ENCODE results near the gene GON7. TPM values are rescaled to one million over a fixed set of nuclear protein-coding genes. Genes with fewer than 3 reads are reported as not detected.
"Not testable (repeated sequence)": the region's sequence is repeated elsewhere in the genome, so short reads cannot be mapped to it uniquely, and the experiment has no call there.

The GON7 gene
- total RNA-seq, 2 experiments from 2014 or later = 9.9 to 12.9 TPM

DNA sequence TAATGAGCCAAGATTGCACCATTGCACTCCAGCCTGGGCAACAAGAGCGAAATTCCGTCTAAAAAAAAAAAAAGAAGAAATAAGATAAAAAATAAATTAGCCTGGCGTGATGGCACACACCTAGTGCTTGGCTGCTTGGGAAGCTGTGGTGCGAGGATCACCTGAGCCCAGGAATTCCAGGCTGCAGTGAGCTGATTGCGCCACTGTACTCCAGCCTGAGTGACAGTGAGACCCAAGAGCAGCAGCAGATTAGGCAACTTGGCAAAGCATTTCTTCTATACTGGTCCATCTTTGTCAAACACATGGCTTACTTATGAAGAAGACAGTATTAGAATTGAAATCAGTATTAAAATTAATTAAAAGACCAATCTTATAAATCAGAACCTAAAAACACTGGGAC is 6.3 kb downstream of the GON7 start:
- Mint-ChIP-seq H3K4me3 (no peak overlapping the region), H3K4me1 (peaks cover 15% of the 10 kb centered on the region), H3K36me3 (ENCODE audit: low read depth) (peaks cover 23% of the 10 kb centered on the region), H3K27ac (no peak overlapping the region), H3K27me3 (no peaks in the 10 kb centered on the region), H3K9me3 (ENCODE audit: low read depth) (no peaks in the 10 kb centered on the region)
- no peak for DNase-seq
- intact Hi-C loops (cut with DNase I, micrococcal nuclease) = no loop called here
- POLR2A ChIA-PET = no interaction called here
- no peak for ATAC-seq
- CTCF ChIA-PET = no interaction called here

DNA sequence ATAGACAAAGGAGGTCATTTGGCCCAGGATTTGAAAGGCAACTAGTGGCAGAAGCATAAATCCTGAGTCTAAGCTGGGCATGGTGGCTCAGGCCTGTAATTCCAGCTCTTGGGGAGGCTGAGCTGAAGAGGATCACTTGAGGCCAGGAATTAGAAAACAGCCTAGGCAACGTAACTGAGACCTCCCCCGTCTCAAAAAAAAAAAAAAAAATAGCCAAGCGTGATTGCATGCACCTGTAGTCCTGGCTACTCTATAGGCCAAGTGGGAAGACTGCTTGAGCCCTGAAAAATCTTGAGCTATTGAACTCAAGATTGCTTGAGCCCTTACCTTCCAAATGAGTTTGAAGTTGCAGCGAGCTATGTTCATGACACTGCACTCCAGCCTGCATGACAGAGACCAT is 7.8 kb downstream of the GON7 start:
- Mint-ChIP-seq H3K27ac (no peak overlapping the region), H3K4me3 (no peak overlapping the region), H3K36me3 (ENCODE audit: low read depth) (peaks cover 20% of the 10 kb centered on the region), H3K27me3 (no peaks in the 10 kb centered on the region), H3K4me1 (peaks cover 2% of the 10 kb centered on the region), H3K9me3 (ENCODE audit: low read depth) (no peaks in the 10 kb centered on the region)
- ATAC-seq = no peak
- intact Hi-C loops (cut with DNase I, micrococcal nuclease) = no loop called here
- ChIA-PET CTCF (interaction anchor here (0.6 to 0.7 kb wide), 2 partner anchors 122 to 1859 kb away, joined by 3 read pairs; no protein-coding TSS in a partner anchor), POLR2A (no interaction called here)
- DNase-seq = no peak

DNA sequence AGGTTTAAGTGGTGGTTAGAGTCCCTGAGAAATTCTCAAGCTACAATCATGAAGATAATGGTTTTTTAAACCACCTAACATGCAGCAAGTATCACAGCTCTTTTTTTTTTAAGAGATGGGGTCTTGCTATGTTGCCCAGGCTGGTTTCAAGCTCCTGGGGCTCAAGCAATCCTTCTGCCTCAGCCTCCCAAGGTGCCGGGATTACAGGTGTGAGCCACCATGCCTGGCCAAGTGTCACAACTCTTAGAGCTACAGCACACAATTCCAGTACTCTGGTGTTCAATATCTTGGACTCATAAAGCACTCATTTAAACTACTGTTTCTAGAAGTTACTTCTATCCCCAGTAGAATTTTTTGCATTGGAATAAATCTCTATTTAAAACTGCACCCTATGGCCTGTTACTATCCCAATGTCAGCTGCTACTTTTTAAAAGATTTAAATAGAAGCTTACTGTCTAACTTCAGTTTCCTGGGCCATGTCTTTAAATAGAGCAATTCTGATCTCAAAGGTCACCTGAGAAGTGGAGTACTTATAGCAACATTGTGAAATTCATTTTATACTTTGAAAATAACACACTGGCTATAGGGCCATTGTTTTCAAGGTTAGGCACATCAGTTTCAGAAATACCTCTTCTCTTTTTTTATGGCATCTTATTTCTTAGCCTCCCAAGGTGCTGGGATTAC is 11.4 kb downstream of the GON7 start:
- Mint-ChIP-seq H3K27ac (no peak overlapping the region), H3K9me3 (ENCODE audit: low read depth) (no peaks in the 10 kb centered on the region), H3K4me1 (no peaks in the 10 kb centered on the region), H3K36me3 (ENCODE audit: low read depth) (peaks cover 20% of the 10 kb centered on the region), H3K27me3 (no peaks in the 10 kb centered on the region), H3K4me3 (no peak overlapping the region)
- ChIA-PET CTCF (interaction anchor here (1.3 to 2.1 kb wide), 3 partner anchors 16 to 82 kb away, joined by 5 to 7 read pairs (median 5); no protein-coding TSS in a partner anchor), POLR2A (interaction anchor here (0.6 to 0.9 kb wide), 2 partner anchors 10 to 915 kb away, joined by 3 to 6 read pairs; partner anchors contain the start of genes IFI27, LYSET and MOAP1)
- ATAC-seq (no peak), DNase-seq (no peak)
- intact Hi-C loops (cut with DNase I, micrococcal nuclease) = no loop called here

DNA sequence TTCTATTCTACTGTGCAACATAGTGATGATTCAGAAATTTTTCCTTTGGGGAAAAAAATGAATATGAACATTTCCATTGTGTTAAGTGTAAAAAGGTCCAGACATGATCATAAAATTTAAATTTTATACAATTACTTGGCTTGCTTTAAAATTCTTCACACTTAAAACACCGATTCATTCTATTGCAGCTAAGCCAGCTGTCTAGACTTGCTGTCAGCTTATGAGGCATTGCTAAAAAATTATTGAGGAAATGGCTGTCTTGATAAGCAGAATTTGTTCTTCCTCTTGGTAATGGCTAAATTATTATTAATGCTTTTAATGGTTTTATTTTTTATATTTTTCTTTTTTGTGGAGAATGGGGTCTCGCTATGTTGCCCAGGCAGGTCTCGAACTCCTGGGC is 19.9 kb downstream of the GON7 start:
- no peaks in the 10 kb centered on the region for H3K9me3 Mint-ChIP-seq (ENCODE audit: low read depth)
- CTCF ChIA-PET = interaction anchor here (0.6 to 1.5 kb wide), 5 partner anchors 8 to 85 kb away, joined by 3 to 4 read pairs (median 3); partner anchors contain the start of gene UBR7
- H3K27ac Mint-ChIP-seq = no peak overlapping the region
- H3K4me1 Mint-ChIP-seq = peaks cover 36% of the 10 kb centered on the region
- ATAC-seq (no peak), DNase-seq (no peak)
- POLR2A ChIA-PET = interaction anchor here (0.6 kb wide), 1 partner anchor 1231 kb away, joined by 8 read pairs; no protein-coding TSS in a partner anchor
- intact Hi-C loops (cut with DNase I, micrococcal nuclease) = loop anchor here in 1 of 2 experiments (10.0 kb wide), 2 partner anchors 788 to 988 kb away; partner anchors contain the start of genes ASB2 and PPP4R4
- H3K36me3 Mint-ChIP-seq (ENCODE audit: low read depth) = peaks cover 27% of the 10 kb centered on the region
- H3K27me3 Mint-ChIP-seq = no peaks in the 10 kb centered on the region
- H3K4me3 Mint-ChIP-seq = peak overlapping the region; percentile 91

DNA sequence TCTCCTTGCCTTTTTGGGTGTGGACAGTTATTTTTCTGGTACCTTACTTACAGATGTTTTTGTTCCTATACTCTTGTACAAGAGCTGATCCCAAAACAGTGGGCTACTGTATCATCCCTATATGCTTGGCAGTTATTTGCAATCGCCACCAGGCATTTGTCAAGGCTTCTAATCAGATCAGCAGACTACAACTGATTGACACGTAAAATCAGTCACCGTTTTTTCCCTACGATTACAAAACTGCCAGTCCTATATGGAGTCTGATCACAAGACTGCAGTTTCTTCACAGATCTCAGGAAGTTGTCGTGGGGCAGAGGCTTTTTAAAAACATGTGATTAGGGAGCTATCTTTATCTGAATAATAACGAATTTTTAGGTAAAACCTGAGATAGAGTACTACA is 20.4 kb downstream of the GON7 start:
- peaks cover 40% of the 10 kb centered on the region for H3K4me1 Mint-ChIP-seq
- no peak overlapping the region for H3K27ac Mint-ChIP-seq
- ChIA-PET POLR2A (interaction anchor here (0.6 kb wide), 1 partner anchor 1231 kb away, joined by 8 read pairs; no protein-coding TSS in a partner anchor), CTCF (interaction anchor here (0.6 to 1.5 kb wide), 3 partner anchors 19 to 85 kb away, joined by 3 to 4 read pairs (median 4); no protein-coding TSS in a partner anchor)
- H3K27me3 Mint-ChIP-seq = no peaks in the 10 kb centered on the region
- DNase-seq (no peak), ATAC-seq (no peak)
- H3K9me3 Mint-ChIP-seq (ENCODE audit: low read depth) = no peaks in the 10 kb centered on the region
- peak overlapping the region; percentile 91 for H3K4me3 Mint-ChIP-seq
- peaks cover 30% of the 10 kb centered on the region for H3K36me3 Mint-ChIP-seq (ENCODE audit: low read depth)
- intact Hi-C loops (cut with DNase I, micrococcal nuclease) = loop anchor here in 1 of 2 experiments (10.0 kb wide), 2 partner anchors 788 to 988 kb away; partner anchors contain the start of genes ASB2 and PPP4R4

DNA sequence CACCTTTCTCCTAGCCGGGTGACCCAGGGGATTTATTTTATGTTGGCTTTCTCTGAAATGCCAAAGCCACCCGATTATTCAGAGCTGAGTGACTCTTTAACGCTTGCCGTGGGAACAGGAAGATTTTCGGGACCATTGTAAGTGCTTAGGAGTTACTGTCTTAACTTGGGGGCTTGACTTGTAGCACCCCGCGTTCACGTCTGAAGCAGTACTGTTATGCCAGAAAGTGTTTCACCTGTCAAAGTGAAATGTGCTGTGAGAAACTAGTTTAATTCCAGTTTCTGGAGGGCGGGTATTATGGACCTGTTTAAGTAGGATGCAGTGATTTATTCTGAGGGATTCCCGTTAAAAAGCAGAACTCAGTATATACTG is 21.5 kb downstream of the GON7 start:
- H3K4me3 Mint-ChIP-seq = peak overlapping the region; percentile 91
- H3K27me3 Mint-ChIP-seq = no peaks in the 10 kb centered on the region
- peak overlapping the region; percentile 93 for H3K27ac Mint-ChIP-seq
- peaks cover 40% of the 10 kb centered on the region for H3K4me1 Mint-ChIP-seq
- H3K9me3 Mint-ChIP-seq (ENCODE audit: low read depth) = no peaks in the 10 kb centered on the region
- ChIA-PET POLR2A (interaction anchor here (0.9 to 1.9 kb wide), 5 partner anchors 10 to 72 kb away, joined by 3 to 18 read pairs (median 4); partner anchors contain the start of genes GON7, ITPK1 and UBR7), CTCF (interaction anchor here (0.6 to 3.5 kb wide), 8 partner anchors 9 to 377 kb away, joined by 3 to 19 read pairs (median 4); partner anchors contain the start of genes GON7, ITPK1 and UBR7)
- peaks cover 30% of the 10 kb centered on the region for H3K36me3 Mint-ChIP-seq (ENCODE audit: low read depth)
- DNase-seq (no peak), ATAC-seq (peak; percentile 0)
- intact Hi-C loops (cut with DNase I, micrococcal nuclease) = loop anchor here (1.0 to 10.0 kb wide), 5 partner anchors 22 to 1079 kb away; partner anchors contain the start of genes GON7 (in 2 of the 2), UBR7 (in 2 of the 2), ASB2 (in 1 of the 2) and ATXN3 (in 1 of the 2)

DNA sequence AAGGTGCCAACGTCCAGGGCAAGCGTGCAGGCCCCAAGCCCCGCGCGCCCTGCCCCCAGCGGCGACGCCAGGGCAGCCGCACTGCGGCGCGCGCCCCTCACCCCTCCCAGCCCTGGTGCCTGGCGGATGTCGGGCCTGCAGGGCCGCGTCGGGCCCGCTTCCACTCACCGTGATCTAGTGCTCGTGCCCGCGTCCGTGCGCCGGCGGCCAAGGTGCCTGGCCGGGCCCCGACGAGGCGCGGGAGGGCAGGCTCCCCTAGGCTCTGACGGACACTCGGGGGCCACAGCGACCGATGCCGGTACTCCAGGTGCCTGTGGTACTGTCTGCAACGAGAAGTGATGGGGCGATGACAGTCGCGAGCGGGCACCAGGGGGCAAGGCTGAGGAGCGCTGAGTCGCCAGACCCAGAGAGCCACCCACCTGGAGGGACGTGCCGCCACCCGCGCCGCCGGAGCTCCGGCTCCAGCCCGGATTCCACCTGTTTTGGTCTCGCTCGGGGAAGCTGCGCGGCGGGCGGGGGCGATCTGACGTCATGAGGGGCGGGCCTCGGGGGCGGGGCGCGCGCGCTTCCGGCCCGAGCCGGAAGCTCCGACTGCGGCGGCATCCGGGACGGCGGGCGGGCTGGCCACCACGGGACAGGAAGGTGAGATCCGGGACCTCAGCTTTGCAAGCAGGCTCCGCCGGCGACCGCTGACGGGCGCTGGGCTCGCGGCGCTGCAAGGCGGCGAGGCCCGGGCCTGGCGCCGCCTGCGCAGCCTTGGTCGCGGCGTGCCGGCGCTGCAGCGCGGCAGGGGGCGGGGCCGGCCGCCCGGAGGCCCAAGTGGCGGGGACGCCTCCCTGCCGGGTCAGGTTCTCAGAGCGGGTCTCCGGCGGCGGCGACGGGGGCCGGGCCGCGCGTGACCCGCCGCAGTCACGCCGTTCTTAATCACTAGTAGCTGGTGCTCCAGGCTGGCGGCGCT is 22.2 kb downstream of the GON7 start, which contains the start of the genes LYSET and MOAP1:
LYSET (plus strand) TSS at position 927 of the 958 bp plus-strand sequence. CDS start 89 bp downstream, outside the sequence.
MOAP1 (minus strand) TSS at position 507 of the 958 bp plus-strand sequence. CDS start 655 bp downstream, outside the sequence.
- Mint-ChIP-seq H3K27me3 (no peaks in the 10 kb centered on the region), H3K9me3 (ENCODE audit: low read depth) (no peaks in the 10 kb centered on the region), H3K27ac (peak within 1 kb of the TSS; percentile 93), H3K4me3 (peak within 1 kb of the TSS; percentile 91), H3K36me3 (ENCODE audit: low read depth) (peaks cover 26% of the 10 kb centered on the region), H3K4me1 (peaks cover 40% of the 10 kb centered on the region)
- ATAC-seq (peak; percentile 90), DNase-seq (peak; percentile 95)
- ChIA-PET CTCF (interaction anchor here (0.6 to 3.5 kb wide), 9 partner anchors 8 to 377 kb away, joined by 3 to 19 read pairs (median 3); partner anchors contain the start of genes GON7, ITPK1 and UBR7), POLR2A (interaction anchor here (0.9 to 1.9 kb wide), 5 partner anchors 11 to 71 kb away, joined by 3 to 18 read pairs (median 4); partner anchors contain the start of genes GON7, ITPK1 and UBR7)
- intact Hi-C loops (cut with DNase I, micrococcal nuclease) = loop anchor here (1.0 to 10.0 kb wide), 10 partner anchors 23 to 1078 kb away; partner anchors contain the start of genes BTBD7 (in 2 of the 2), GON7 (in 2 of the 2), UBR7 (in 2 of the 2) and ASB2 (in 1 of the 2)

DNA sequence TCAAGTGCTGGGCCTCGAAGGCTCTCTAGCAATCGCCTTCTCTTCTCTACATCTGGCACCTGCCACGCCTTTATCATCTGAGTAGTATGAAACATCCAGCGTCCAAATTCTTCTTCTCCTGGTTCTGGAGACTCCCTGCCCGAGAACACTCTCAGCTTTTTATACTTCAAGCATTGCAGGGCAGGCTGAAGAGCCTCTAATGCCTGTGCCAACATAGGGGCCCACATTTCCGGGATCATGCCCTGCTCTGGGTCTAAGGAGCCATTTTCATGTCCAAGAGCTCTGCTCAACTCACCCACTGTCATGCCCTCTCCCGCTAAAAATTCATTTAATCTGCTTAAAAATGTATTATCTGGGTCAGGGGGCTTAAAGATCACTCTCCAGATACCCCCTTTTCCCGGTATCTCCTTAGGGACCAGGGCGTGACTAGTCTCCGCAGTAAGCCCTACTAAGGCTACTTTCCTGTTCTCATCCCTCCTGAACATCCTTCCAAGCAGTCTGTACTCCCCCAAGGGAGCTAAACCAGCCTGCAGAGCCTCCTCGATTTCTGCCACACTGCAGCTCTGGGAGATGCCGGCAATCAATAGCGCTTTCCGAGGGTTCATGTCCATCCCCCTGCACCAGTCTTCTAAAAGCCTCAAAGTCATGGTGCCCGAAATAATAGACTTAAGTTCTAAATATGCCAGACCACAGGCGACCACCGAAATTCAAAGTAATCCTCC is 23.1 kb downstream of the GON7 start:
- Mint-ChIP-seq H3K36me3 (ENCODE audit: low read depth) (peaks cover 26% of the 10 kb centered on the region), H3K9me3 (ENCODE audit: low read depth) (no peaks in the 10 kb centered on the region), H3K4me1 (peaks cover 36% of the 10 kb centered on the region), H3K27ac (peak overlapping the region; percentile 93), H3K4me3 (peak overlapping the region; percentile 91), H3K27me3 (no peaks in the 10 kb centered on the region)
- ChIA-PET POLR2A (interaction anchor here (1.9 kb wide), 1 partner anchor 23 kb away, joined by 18 read pairs; the partner anchor contains the start of genes GON7 and UBR7), CTCF (interaction anchor here (0.6 to 3.5 kb wide), 5 partner anchors 10 to 1316 kb away, joined by 3 to 19 read pairs (median 4); partner anchors contain the start of genes GON7, ITPK1 and UBR7)
- ATAC-seq (no peak), DNase-seq (no peak)
- intact Hi-C loops (cut with DNase I, micrococcal nuclease) = loop anchor here (1.0 to 10.0 kb wide), 9 partner anchors 68 to 1077 kb away; partner anchors contain the start of genes BTBD7 (in 2 of the 2), ASB2 (in 1 of the 2), ATXN3 (in 1 of the 2) and DDX24 (in 1 of the 2)

DNA sequence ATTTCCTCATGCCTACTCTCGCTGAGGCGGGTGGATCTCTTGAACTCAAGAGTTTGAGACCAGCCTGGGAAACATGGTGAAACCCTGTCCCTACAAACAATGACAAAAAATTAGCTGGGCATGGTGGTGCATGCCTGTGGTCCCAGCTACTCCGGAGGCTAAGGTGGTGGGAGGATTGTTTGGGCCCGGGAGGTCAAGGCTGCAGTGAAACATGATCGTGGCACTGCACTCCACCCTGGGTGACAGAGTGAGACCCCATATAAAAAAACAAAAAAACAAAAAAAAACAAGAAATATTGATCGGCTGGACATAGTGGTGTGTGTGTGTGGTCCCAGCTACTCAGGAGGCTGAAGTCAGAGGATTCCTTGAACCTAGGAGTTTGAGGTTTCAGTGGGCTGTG is 31.4 kb downstream of the GON7 start:
- intact Hi-C loops (cut with DNase I, micrococcal nuclease) = no loop called here
- H3K4me3 Mint-ChIP-seq = no peak overlapping the region

DNA sequence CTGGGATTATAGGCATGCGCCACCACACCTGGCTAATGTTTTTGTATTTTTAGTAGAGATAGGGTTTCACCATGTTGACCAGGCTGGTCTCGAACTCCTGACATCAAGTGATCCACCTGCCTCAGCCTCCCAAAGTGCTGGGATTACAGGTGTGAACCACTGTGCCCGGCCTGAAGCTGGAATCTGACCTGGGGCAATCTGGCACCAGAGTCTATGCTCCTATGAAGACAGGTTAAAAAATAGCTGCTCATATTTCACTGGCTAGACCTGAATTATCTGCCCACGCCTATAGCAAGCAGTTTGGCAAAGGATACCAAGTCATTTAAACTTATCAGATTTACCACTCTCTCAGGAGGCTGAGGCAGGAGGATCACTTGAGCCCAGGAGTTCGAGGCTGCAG is 32.1 kb downstream of the GON7 start:
- H3K27me3 Mint-ChIP-seq; POLR2A ChIA-PET; intact Hi-C loops (cut with DNase I, micrococcal nuclease): not testable (repeated sequence)

More for the DNA sequence above, 31.4 kb downstream of the GON7 start:
- DNase-seq (no peak), ATAC-seq (no peak)
- no peak overlapping the region for H3K27ac Mint-ChIP-seq
- no peaks in the 10 kb centered on the region for H3K36me3 Mint-ChIP-seq (ENCODE audit: low read depth)
- H3K4me1 Mint-ChIP-seq = no peaks in the 10 kb centered on the region
- H3K9me3 Mint-ChIP-seq (ENCODE audit: low read depth) = no peaks in the 10 kb centered on the region
- POLR2A ChIA-PET = no interaction called here
- no peaks in the 10 kb centered on the region for H3K27me3 Mint-ChIP-seq
- CTCF ChIA-PET = interaction anchor here (0.6 to 1.1 kb wide), 4 partner anchors 10 to 220 kb away, joined by 3 read pairs; partner anchors contain the start of genes LYSET and MOAP1

More for the DNA sequence above, 32.1 kb downstream of the GON7 start:
- H3K4me3 Mint-ChIP-seq; H3K4me1 Mint-ChIP-seq; DNase-seq; CTCF ChIA-PET; H3K36me3 Mint-ChIP-seq (ENCODE audit: low read depth); H3K27ac Mint-ChIP-seq; ATAC-seq; H3K9me3 Mint-ChIP-seq (ENCODE audit: low read depth): not testable (repeated sequence)
